ENCODE data around the gene CEACAM4.

CEACAM4 gene

DNA sequence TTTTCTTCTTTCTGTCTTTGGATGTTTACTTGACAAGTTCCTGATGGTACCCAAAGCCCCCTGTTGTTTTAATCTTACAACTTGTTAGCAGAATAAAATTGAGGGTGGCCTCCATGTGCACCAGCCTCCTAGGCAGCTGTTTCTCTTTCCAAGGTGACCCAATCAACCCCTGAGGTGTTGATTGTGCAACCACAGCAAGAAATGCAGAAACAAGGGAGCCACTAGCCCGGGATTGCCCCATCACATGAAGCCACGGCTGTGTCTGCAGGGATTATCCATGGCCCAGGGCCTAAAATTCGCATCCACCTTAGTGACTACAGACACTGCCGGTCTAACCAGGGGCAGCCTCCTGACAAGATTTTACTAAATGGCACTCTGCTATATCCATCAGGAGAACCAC, 14.4 kb downstream of the CEACAM4 start:
- Histone ChIP-seq H3K4me2 (ENCODE audit: low read depth, low read length, poor library complexity, severe bottlenecking) (no peak overlapping the region), H3K27me3 (ENCODE audit: insufficient read depth, low read length, poor library complexity, severe bottlenecking) (no peaks in the 10 kb centered on the region), H3K79me2 (ENCODE audit: insufficient read depth, low read length) (no peaks in the 10 kb centered on the region)

GRCh38 chr19:41610789-41611188, 16.1 kb downstream of the CEACAM4 start:
- H3K79me2 ChIP-seq (ENCODE audit: insufficient read depth, low read length), result no peaks in the 10 kb centered on the region
- H3F3A ChIP-seq (ENCODE audit: low read depth), result no peaks in the 10 kb centered on the region
- H2AFZ ChIP-seq (ENCODE audit: low read length), result no peak overlapping the region
- no peaks in the 10 kb centered on the region for H3K27me3 ChIP-seq (ENCODE audit: insufficient read depth, low read length, poor library complexity, severe bottlenecking)
- TF ChIP-seq EZH2phosphoT487 (IDR thresholded peaks at IDR 0.05; ENCODE audit: borderline replicate concordance) (no peak), CTCF (conservative IDR thresholded peaks at IDR 0.05; ENCODE audit: low read length) (no peak)
- no peaks in the 10 kb centered on the region for H3K4me1 ChIP-seq (ENCODE audit: insufficient read depth, low read length, poor library complexity, severe bottlenecking)
- no peaks in the 10 kb centered on the region for H4K20me1 ChIP-seq (ENCODE audit: insufficient read depth, low read length, poor library complexity, severe bottlenecking)
- no peaks in the 10 kb centered on the region for H3K9me2 ChIP-seq (replicated peaks; ENCODE audit: low read depth, low read length)
- no peaks in the 10 kb centered on the region; the same call in 1 of the 2 replicates for H3K9me3 ChIP-seq (ENCODE audit: insufficient read depth, low read depth, low read length)
- no peak overlapping the region for H3K9ac ChIP-seq (ENCODE audit: low read depth, low read length, poor library complexity, severe bottlenecking)
- no peak overlapping the region for H3K4me2 ChIP-seq (ENCODE audit: low read depth, low read length, poor library complexity, severe bottlenecking)
- H3K4me3 ChIP-seq (ENCODE audit: low read length, poor library complexity, severe bottlenecking), result no peak overlapping the region
- H3K36me3 ChIP-seq (ENCODE audit: insufficient read depth, low read length), result no peaks in the 10 kb centered on the region

More for the DNA sequence above, 14.4 kb downstream of the CEACAM4 start:
- Histone ChIP-seq H3K9me3 (ENCODE audit: insufficient read depth, low read depth, low read length) (no peaks in the 10 kb centered on the region; the same call in 1 of the 2 replicates), H3K4me1 (ENCODE audit: insufficient read depth, low read length, poor library complexity, severe bottlenecking) (no peaks in the 10 kb centered on the region), H3K9me2 (replicated peaks; ENCODE audit: low read depth, low read length) (no peaks in the 10 kb centered on the region), H4K20me1 (ENCODE audit: insufficient read depth, low read length, poor library complexity, severe bottlenecking) (no peaks in the 10 kb centered on the region), H3K4me3 (ENCODE audit: low read length, poor library complexity, severe bottlenecking) (no peak overlapping the region), H2AFZ (ENCODE audit: low read length) (no peak overlapping the region), H3F3A (ENCODE audit: low read depth) (no peaks in the 10 kb centered on the region), H3K36me3 (ENCODE audit: insufficient read depth, low read length) (no peaks in the 10 kb centered on the region), H3K9ac (ENCODE audit: low read depth, low read length, poor library complexity, severe bottlenecking) (no peak overlapping the region)
- no peak for TF ChIP-seq CTCF (conservative IDR thresholded peaks at IDR 0.05; ENCODE audit: low read length)

DNA sequence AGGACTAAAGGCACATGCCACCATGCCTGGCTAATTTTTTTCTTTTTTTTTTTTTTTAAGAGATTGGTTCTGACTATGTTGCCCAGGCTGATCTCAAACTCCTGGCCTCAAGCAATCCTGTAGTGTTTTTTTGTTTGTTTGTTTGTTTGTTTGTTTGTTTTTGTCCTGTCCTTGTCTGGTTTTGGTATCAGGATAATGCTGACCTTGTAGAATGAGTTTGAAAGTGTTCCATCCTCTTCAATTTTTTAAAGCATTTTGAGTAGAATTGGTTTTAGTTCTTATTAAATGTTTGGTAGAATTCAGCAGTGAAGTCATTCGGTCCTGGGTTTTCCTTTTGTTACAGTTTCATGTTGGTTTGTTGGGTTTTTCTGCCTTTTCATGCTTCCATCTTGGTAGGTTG, 19.2 kb downstream of the CEACAM4 start:
- Histone ChIP-seq H3K9ac (ENCODE audit: low read depth, low read length, poor library complexity, severe bottlenecking) (no peak overlapping the region), H3F3A (ENCODE audit: low read depth) (no peaks in the 10 kb centered on the region), H3K4me1 (ENCODE audit: insufficient read depth, low read length, poor library complexity, severe bottlenecking) (no peaks in the 10 kb centered on the region), H3K27me3 (ENCODE audit: insufficient read depth, low read length, poor library complexity, severe bottlenecking) (no peaks in the 10 kb centered on the region), H4K20me1 (ENCODE audit: insufficient read depth, low read length, poor library complexity, severe bottlenecking) (no peaks in the 10 kb centered on the region), H3K4me3 (ENCODE audit: low read length, poor library complexity, severe bottlenecking) (no peak overlapping the region), H3K36me3 (ENCODE audit: insufficient read depth, low read length) (no peaks in the 10 kb centered on the region), H3K79me2 (ENCODE audit: insufficient read depth, low read length) (no peaks in the 10 kb centered on the region), H3K9me2 (replicated peaks; ENCODE audit: low read depth, low read length) (no peaks in the 10 kb centered on the region), H3K4me2 (ENCODE audit: low read depth, low read length, poor library complexity, severe bottlenecking) (no peak overlapping the region), H3K9me3 (ENCODE audit: insufficient read depth, low read depth, low read length) (no peaks in the 10 kb centered on the region), H2AFZ (ENCODE audit: low read length) (no peak overlapping the region)
- TF ChIP-seq CTCF (conservative IDR thresholded peaks at IDR 0.05; ENCODE audit: low read length) (no peak), EZH2phosphoT487 (IDR thresholded peaks at IDR 0.05; ENCODE audit: borderline replicate concordance) (no peak)
